Esophagus mucosa (tissue), 1 donor: ENCODE results near the gene NR2C1. TPM values are rescaled to one million over a fixed set of nuclear protein-coding genes. Genes with fewer than 3 reads are reported as not detected.

ENCODE experiments used
- ATAC-seq: fragments of 200-7000 bp; cut with Tn5 transposase; one replicate; pipeline ENCODE4 v1.9.1; 2020
- total RNA-seq: library from RNA; stranded (reverse); gene quantifications from one replicate; pipeline ENCODE4 v1.2.4, GENCODE V29; 2023
- donor health status: DM: yes; HTN: yes; CAD: no.

The NR2C1 gene
- total RNA-seq, 1 donor from 2014 or later = 13.0 TPM

DNA sequence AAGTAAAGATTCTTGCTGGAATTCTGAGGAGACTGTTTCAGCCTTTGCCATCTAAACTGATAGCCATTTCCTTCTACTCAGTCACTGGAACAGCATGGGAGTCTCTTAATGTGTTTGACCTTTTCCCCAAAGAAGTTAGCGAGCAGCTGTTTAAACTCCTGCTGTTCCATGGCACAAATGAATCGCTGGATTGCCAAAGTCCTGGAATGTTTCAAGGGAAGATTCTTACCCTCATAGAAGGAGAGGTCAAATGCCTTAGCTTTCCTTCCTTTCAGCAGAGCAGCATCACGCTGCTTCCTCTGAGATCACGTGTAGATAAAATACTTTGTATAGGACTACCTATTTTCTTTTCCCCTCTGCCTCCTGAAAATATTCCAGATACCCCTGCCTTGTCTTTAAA is 10.5 kb upstream of the NR2C1 start:
- no peak for ATAC-seq

DNA sequence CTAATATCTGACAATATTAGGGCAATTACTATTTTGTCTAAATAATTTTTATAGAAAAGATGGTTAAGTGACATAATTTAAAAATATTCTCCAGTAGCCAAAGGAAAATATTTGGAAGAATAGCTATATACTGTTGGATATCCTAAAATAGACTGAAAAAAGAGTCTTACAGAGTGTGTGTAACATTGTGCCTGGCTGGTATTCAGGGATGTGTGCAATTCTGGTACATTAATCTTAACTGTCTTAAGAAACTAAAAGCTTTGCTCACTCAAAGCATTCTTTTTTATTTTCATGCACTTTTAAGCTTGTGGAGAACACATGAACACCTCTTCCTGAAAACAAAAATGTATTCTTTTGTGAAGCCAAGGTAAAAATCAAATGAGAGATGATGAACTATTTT is 10.1 kb upstream of the NR2C1 start:
- no peak for ATAC-seq

DNA sequence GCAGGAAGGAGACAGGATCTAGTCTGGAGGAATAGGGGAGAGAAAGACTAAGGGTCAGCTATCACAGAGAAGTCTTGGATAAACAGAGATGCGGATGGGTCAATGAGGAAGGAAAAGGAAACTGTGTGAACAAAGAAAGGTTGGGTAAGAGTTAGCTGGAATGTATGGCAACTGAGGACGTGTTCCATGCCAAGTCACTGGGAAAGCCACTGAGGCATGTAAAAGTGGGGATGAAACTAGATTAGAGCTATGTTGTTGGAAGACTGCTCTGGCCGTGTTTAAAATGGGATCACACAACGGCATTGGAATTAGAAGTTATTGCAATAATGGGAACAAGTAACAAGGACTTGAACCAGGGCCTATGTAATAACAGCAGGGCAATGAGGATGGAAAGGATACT is 3.9 kb upstream of the NR2C1 start:
- ATAC-seq = no peak

GRCh38 chr12:95074766-95075165 is 1.3 kb upstream of the NR2C1 start:
- no peak for ATAC-seq

- ATAC-seq = no peak
These were observed 491 bp upstream of the NR2C1 start for GRCh38 chr12:95073698-95074520.

GRCh38 chr12:95070378-95070777 is 3.0 kb downstream of the NR2C1 start:
- ATAC-seq = no peak

DNA sequence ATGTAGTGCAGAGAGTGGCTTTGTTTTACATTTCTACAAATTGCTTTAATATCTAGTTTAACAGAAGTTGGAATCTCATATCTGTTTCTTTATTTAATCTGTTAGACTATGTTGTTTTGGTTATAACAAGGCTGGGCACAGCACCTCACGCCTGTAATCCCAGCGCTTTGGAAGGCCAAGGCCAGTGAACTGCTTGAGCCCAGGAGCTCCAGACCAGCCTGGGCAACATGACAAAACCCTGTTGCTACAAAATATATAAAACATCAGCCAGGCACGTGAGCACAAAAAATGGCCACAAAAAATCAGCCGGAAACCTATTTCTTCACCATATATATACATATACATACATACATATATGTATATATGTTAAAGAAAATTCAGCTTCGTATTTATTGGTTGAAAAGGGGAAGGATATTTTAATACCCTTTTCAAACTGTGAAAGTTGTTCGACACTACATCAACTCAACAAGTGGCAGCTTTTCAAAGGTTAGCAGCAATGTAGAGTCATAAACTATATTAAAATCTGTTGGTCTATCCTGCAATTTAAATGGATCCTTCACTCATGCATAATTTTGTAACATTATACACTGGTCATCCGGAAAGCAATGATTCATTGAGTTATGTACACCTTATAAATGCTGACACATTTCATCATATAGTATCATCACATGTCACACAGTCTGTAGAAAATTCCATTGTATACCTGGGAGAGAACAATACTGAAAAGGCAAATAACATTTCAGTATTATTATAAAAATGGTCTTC is 7.1 kb downstream of the NR2C1 start:
- ATAC-seq = peak; percentile 42

- ATAC-seq = no peak
These were observed 12.5 kb downstream of the NR2C1 start for GRCh38 chr12:95060951-95061350.

GRCh38 chr12:95059984-95060383 is 13.4 kb downstream of the NR2C1 start:
- no peak for ATAC-seq

DNA sequence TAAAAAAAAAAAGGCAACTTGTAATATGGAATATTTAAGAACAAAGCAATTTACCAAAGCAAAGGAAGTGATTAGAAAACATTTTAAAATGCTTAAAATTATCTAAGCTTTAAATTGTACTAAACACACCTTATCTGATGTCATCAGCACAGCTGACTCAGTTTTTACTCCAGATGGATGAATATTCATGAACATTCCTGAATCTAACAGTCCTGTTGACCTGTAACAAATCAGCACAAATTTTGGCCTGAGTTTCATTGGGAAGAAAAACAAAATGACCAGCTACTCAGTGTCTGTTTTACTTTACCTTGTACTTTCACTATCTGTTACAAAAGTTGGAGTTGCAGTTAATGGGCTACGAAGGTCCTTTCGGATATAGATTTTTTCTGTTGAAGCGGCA is 16.0 kb downstream of the NR2C1 start:
- ATAC-seq = no peak

DNA sequence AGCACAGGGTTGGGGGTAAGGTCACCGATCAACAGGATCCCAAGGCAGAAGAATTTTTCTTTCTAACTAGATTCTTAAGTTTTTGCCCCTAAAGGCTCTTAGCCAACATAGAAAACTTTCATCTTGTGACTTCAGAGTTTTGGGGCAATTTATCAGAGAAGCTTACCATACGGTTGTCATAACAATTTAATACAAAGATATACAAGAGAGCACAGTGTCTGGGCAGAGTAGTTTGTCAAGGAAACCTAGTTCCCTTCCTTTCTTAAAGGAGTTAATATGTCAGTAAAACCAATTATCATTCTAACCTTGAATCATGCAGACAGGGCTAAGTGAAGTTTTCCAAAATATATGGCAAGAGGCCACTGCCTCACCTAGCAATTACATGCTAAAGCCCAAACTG is 18.4 kb downstream of the NR2C1 start:
- ATAC-seq = no peak

GRCh38 chr12:95054206-95054605 is 19.2 kb downstream of the NR2C1 start:
- no peak for ATAC-seq

- ATAC-seq = no peak
These were observed 22.2 kb downstream of the NR2C1 start for GRCh38 chr12:95051241-95051640.

DNA sequence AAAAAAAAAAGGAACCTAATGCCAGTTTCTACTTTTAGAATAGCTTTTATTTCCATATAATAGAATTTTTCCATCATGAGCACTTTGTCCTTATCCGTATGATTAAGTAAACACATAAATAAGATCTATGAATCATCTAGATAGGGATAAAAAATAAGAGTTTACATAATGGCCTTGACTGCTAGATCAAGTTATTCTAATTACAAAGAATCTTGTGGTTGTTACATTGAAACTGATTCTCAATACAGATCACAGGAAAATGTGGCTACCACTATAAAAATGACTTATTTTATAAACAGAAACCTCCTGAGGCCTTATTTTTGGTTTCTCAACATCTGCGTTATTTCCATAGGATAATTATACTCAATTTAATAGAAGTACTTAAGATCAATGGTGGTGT is 35.5 kb downstream of the NR2C1 start:
- ATAC-seq = no peak

- ATAC-seq = no peak
These were observed 38.7 kb downstream of the NR2C1 start for GRCh38 chr12:95034750-95035149.

GRCh38 chr12:95022477-95022876 is 50.9 kb downstream of the NR2C1 start:
- ATAC-seq = no peak

DNA sequence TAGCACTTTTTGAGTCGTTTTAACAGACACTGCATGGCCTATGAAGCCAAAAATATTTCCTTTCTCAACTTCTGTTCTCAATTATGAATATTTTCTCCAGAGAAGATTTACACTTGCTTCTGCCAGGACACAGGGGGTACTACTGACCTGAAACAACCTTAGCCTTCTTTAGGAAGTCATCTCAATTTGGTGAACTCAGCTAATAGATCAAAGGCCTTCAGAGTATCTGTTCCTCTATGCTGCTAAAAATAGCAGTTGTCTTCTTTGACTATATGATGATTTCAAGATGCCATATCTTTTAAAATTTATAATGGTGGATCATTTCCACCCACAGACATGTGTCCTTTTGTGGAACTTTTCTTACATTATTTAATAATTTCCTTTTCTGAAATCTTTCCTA is 55.9 kb downstream of the NR2C1 start:
- ATAC-seq = no peak

DNA sequence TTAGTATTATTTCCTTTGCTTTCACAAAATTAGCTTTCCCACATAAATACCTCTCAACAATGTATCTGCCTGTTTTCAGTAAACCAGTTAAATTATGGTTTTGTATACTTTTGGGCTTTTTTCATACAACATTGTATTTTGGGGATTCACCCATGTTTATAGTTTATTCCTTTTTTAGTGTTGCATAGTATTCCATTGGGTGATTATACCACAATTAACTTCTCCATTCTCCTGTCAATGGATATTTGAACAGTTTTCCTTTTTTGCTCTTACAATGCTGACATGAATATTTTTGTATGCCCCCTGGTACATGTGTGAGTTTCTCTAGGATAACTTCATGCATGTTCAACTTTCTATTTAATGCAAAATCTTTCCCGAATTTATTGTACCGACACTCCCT is 57.3 kb downstream of the NR2C1 start:
- no peak for ATAC-seq

GRCh38 chr12:95014554-95014953 is 58.9 kb downstream of the NR2C1 start:
- ATAC-seq = no peak

GRCh38 chr12:95006206-95006605 is 67.2 kb downstream of the NR2C1 start:
- ATAC-seq = no peak

- ATAC-seq = no peak
These were observed 68.8 kb downstream of the NR2C1 start for GRCh38 chr12:95004610-95005009.

DNA sequence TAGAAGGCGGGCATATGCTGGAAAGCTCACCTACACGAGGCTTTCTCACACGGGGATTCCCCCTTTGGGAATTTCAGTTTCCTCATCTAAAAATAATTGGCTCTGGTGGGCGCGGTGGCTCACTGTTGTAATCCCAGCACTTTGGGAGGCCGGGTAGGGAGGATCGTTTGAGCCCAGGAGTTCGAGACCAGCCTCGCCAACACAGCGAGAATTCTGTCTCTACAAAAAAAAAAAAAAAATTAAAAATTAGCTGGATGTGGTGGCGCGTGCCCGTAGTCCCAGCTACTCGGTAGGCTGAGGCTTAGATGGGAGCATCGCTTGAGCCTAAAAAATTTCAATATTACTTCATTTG is 69.5 kb downstream of the NR2C1 start:
- peak; percentile 16 for ATAC-seq

DNA sequence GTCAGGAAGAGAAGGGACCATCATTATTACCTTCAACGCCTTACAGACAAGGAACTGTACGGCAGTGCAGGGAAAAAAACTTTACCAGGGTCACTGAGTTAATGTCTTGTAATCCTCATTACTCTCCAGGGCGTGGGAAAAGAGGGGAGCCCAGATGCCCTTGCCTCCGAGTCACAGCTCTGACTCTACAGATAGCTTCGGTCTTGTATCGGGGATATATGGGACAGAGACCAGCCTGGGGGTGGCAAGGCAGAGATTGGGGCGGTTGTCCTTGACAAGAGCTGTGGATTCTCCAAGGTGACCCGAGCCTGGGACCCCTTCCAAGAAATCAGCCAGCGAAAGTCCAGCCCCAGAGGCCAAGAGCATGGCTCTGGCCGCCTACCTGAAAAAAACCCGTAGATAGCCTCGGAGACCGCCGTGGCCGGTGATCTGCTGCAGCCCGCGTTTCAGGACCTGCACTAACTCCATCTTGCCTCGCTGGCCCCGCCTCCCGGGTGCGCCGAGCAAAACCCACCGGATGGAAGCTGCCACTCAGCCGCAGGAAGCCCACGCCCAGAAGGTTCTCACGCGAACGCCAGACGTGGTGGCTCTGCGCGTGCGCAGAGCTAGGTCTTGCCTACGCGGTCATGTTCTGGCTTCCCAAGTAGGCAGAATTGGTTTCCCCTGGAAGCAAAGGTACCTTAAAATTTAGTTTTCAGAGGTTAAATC is 70.1 kb downstream of the NR2C1 start, which contains the start of gene NDUFA12:
NDUFA12 (minus strand) TSS at position 485 of the 708 bp plus-strand sequence; CDS start at position 468, 17 bp downstream.
- ATAC-seq = peak; percentile 99
